ENCODE results near the gene SDK2. TPM values are rescaled to one million over a fixed set of nuclear protein-coding genes. Genes with fewer than 3 reads are reported as not detected.

SDK2 gene
- total and polyA plus RNA-seq, 2 of the 4 experiments (the other 2 are of a cell fraction), result under 0.01 to 0.03 TPM

- ATAC-seq (ENCODE audit: low read depth), result no peak
- intact Hi-C loops (cut with micrococcal nuclease), result no loop called here
- BruUV-seq (replicated peaks), result no TSS peak
- H3K14ac ChIP-seq (replicated peaks; ENCODE audit: low read depth, low read length), result no peak overlapping the region
- no peaks in the 10 kb centered on the region for H3K36me3 ChIP-seq (ENCODE audit: control insufficient read depth, insufficient read depth, low read length)
- no peaks in the 10 kb centered on the region for H3K27me3 ChIP-seq (ENCODE audit: control insufficient read depth, insufficient read depth, low read length)
- H3K4me2 ChIP-seq (ENCODE audit: low read depth, low read length), result no peak overlapping the region
- H3K9ac ChIP-seq (ENCODE audit: low read depth, low read length), result no peak overlapping the region
- no peak for DNase-seq
- H3K56ac ChIP-seq (ENCODE audit: extremely low read depth, insufficient read depth, low read length), result no peak overlapping the region
- in situ Hi-C loops (cut with MboI; ENCODE audit: low sequenced_read_pairs), result no loop called here
- no peak overlapping the region for H2BK120ac ChIP-seq (ENCODE audit: low read depth, low read length)
- no peak overlapping the region for H3K4me3 ChIP-seq (ENCODE audit: insufficient read depth, low read depth, low read length)
- H3K9me3 ChIP-seq (ENCODE audit: control insufficient read depth, insufficient read depth, low read length), result peaks cover 3% of the 10 kb centered on the region; the same call in 1 of the 2 replicates
- H3K4ac ChIP-seq (ENCODE audit: low read depth, low read length), result no peak overlapping the region
- no peak overlapping the region for H4K91ac ChIP-seq (ENCODE audit: insufficient read depth, low read depth, low read length)
- H3K9me1 ChIP-seq (ENCODE audit: insufficient read depth, low read length), result no peaks in the 10 kb centered on the region
- no peak overlapping the region for H3K18ac ChIP-seq (ENCODE audit: low read depth, low read length)
- H2AK9ac ChIP-seq (replicated peaks; ENCODE audit: low read depth, low read length, poor library complexity), result no peak overlapping the region
- H2AFZ ChIP-seq (replicated peaks; ENCODE audit: low read length, poor library complexity), result no peak overlapping the region
- H4K20me1 ChIP-seq (ENCODE audit: insufficient read depth, low read length), result no peaks in the 10 kb centered on the region
- no peaks in the 10 kb centered on the region for H3K79me1 ChIP-seq (ENCODE audit: low read depth in 1 of 2, low read length in 2 of 2)
- H2BK15ac ChIP-seq (ENCODE audit: low read depth, low read length), result no peak overlapping the region
- H3K23ac ChIP-seq (ENCODE audit: low read depth, low read length), result no peak overlapping the region
- dilution Hi-C loops (cut with HindIII; ENCODE audit: low sequenced_read_pairs, unreplicated experiment), result no loop called here
- 29% methylated on average over 3 of the region's 7 CpGs; no CpG with 5 or more reads in 1 of the 2 experiments for WGBS, 2 experiments (ENCODE audit: extremely low coverage in 2 of 2, insufficient read length in 1 of 2)
- no peak overlapping the region for H4K5ac ChIP-seq (ENCODE audit: low read depth, low read length)
- H2AK5ac ChIP-seq (ENCODE audit: low read depth, low read length), result no peak overlapping the region
- no peak for TF ChIP-seq CEBPB (IDR thresholded peaks at IDR 0.05; ENCODE audit: low read depth, low read length)
- no peak for TF ChIP-seq MAFK (IDR thresholded peaks at IDR 0.05; ENCODE audit: low read depth, low read length)
- TF ChIP-seq FOS (IDR thresholded peaks at IDR 0.05; ENCODE audit: low read depth, low read length), result no peak
- no peak for TF ChIP-seq POLR2A (IDR thresholded peaks at IDR 0.05; ENCODE audit: low read depth, low read length)
- no peak overlapping the region for H2BK5ac ChIP-seq (ENCODE audit: low read depth, low read length, poor library complexity, severe bottlenecking)
- no peak overlapping the region for H4K8ac ChIP-seq (ENCODE audit: low read depth in 2 of 2, low read length in 2 of 2)
- ChIA-PET POLR2A (ENCODE audit: unreplicated experiment) (no interaction called here), CTCF (no interaction called here)
- H3K27ac ChIP-seq (ENCODE audit: insufficient read depth, low read length), result no peak overlapping the region
- H3K4me1 ChIP-seq (ENCODE audit: control insufficient read depth, insufficient read depth, low read length), result no peaks in the 10 kb centered on the region
- no peak overlapping the region for H2BK20ac ChIP-seq (ENCODE audit: low read depth, low read length)
Measured at GRCh38 chr17:73588891-73589290, 55.4 kb downstream of the SDK2 start.
